Esophagus mucosa (tissue), 1 donor: ENCODE data around the gene CENPP. TPM values are rescaled to one million over a fixed set of nuclear protein-coding genes. Genes with fewer than 3 reads are reported as not detected.
A peak's percentile ranks its signal among the peaks of the same experiment; 100 is the strongest.

ENCODE experiments used
- ATAC-seq: fragments of 200-7000 bp; cut with Tn5 transposase; one replicate; pipeline ENCODE4 v1.9.1; 2020
- total RNA-seq: library from RNA; stranded (reverse); gene quantifications from one replicate; pipeline ENCODE4 v1.2.4, GENCODE V29; 2023
- donor health status: DM: yes; HTN: yes; CAD: no.

CENPP gene
- total RNA-seq, 1 donor from 2014 or later, result 8.2 TPM

- ATAC-seq, result peak; percentile 51
Observed at GRCh38 chr9:92482329-92482728, 156.6 kb downstream of the CENPP start, which contains the start of gene ASPN. Gene ASPN, minus strand, starts transcription at chr9:92482506.

DNA sequence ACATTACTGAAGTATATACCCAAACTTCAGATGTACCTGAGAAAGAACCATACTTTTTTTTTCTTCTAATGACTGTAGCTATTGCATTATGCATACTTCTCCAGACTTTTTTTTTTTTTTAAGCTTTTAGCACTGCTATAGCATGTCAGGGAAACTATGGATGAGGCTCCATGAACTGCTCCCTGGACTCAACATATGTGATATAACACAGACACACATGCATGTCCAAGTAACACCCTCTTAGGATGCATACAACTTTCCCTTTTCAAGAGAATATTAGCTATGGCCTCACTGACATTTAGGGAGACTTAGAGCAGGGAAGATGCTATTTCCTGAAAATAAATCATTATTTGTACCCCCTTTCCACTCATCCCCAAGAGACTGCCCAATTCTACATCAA is 157.1 kb downstream of the CENPP start:
- no peak for ATAC-seq

- ATAC-seq, result no peak
Observed at GRCh38 chr9:92483627-92484545, 158.1 kb downstream of the CENPP start.

DNA sequence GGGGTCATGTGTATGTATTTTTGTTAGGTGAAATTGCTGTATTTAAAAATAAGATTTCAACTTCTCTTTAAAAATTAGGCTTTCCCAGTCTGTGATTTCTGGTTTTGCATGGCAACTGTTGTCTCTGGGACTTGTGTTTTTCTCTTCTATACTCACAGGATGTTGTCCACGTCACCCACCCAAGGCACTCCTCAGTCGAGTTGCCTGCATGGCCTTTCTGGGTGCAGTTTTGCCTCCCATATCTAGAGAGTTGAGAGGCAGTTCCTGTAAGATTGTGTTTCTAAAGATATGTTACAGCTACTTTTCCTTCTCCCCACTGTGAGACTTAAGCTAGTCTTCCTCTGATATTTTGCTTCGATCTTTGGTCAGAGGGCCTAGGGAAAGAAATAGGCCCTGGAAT is 158.8 kb downstream of the CENPP start:
- no peak for ATAC-seq

GRCh38 chr9:92486371-92486770 is 160.6 kb downstream of the CENPP start:
- no peak for ATAC-seq

DNA sequence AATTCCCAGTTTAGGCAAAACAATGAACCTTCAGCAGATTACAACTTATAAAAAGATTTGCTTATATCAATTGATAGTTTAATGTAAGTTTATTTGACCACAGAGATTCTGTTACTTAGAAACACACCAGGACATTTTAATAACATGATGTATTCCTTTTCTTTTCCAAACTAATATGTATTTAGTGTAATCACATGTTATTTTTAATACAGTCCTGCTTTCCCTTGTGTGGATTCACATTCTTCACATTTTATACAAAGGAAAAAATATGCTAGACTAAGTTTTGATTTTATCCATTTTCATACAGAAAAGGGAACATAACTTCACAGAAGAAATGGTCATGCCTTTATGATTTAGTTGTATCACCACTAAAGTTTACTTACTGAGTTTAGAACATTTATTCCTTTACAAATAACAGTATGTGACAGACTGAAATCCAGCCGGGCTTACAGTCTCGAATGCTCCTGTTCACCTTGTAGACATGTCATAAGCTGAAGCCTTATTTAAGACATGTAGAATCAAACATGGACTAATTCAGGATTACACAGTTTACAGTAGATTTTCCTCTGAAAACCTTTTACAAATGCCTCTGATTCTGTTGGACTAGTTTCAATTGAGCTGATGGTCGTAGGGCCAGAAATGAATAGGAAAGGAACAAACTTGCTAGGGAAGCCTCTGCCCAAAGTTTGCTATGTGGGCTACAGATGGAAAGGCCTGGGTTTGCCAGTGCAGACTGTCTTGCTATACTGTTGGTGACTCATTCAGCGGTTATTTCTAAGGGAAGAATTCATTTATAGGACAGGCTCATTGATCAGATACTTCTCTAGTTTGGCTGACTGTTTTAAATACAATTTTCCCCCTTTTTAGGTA is 163.2 kb downstream of the CENPP start:
- no peak for ATAC-seq

DNA sequence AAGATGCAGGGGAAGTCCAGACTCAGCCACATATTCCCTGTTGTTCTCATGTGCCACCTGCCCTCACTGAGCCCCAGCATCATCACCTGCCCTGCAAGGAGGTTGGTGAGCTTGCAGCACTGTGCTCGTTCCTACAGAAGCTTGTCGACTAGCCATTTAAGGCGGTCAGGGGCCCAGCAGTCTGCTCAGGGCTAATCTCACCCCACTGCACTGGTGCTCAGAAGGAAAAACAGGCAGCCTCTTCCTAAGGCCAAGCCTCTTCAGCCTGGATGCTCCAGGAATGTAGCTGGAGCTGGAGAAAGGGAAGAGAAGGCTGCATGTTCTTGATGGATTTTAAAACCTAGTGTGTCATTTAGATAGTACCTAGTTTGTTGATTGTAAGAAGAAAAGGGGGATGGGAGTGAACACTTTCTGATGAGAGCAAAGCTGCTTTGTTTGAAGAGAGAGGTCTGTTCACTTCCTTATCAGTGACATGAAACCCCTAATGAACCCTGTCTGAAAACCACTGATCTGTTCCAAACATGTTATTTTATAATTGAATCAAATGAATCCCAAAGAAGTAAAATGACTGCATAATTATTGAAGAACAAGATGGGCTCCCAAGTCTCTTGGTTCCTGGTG is 167.1 kb downstream of the CENPP start:
- ATAC-seq, result no peak

GRCh38 chr9:92493749-92494387 is 168.1 kb downstream of the CENPP start:
- ATAC-seq, result no peak

DNA sequence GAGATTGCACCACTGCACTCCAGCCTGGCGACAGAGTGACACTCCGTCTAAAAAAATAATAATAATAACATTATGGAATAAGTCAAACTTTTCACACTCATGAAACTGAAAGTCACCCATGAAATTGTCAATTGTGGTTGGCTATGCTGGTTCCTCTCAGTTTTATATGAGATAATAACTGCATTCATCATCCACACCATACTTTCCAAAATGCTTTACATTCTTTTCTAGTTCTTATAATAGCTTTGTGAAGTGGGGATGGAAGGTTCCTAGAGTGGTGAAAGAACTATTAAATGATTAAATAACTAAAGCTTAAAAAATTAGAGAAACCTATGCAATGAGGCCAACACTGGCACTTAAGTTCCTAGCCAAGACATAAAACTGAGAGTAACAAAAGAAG is 169.1 kb downstream of the CENPP start:
- ATAC-seq, result no peak

DNA sequence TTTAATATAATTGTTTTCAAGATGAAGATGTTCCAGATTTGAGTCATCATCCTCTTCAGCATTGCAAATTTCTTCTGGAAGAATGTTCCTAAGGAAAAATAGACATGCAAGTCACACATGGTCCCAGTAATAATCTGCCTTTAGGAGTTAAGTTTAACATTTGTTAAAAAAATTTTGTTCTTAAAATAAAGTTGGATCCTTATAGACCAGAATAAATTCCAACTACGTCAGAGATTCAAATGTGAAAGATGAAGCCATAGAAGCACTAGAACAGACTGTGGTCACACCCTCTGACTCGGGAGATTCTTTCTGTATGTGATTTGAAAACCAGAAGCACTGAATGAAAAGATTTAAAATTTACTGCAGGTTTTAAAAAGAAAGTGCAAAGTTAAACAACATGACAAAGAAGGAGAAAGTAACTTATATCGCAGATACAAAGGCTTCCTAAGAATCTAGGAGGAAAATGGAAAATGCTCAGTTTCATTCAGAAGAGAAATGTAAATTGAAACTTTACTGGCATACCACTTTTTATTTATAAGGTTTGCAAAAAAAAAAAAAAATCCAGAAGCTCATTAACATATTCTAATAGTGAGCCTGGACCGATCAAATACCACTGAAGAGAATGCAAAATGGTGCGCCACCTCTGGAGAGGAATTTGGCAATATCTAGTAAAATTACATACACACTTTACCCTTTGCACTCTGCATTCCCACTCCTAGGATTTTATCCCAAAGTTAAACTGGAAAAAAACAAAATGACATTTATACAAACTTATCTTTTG is 170.8 kb downstream of the CENPP start:
- no peak for ATAC-seq

- ATAC-seq, result no peak
Observed at GRCh38 chr9:92499701-92500100, 173.9 kb downstream of the CENPP start.

DNA sequence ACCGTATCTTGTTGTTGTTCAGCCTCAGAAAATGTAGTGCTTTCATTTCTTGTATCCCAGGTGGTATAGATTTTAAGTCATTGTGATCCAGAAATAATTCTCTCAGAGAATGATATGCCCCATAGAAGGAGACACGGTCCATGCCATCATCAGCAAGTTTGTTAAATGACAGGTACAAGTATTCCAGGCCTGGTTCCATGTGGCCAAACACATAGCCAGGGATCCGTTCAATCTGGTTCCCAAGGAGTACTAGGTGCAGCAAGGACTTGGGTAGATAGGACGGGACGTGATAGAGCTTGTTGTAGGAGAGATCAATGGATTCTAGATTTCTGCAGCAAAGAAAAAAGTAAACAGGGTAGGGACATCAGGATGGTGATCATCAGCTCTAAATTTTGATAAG is 175.0 kb downstream of the CENPP start:
- ATAC-seq, result no peak

- peak; percentile 45 for ATAC-seq
Observed at GRCh38 chr9:92501671-92502393, 176.1 kb downstream of the CENPP start.

DNA sequence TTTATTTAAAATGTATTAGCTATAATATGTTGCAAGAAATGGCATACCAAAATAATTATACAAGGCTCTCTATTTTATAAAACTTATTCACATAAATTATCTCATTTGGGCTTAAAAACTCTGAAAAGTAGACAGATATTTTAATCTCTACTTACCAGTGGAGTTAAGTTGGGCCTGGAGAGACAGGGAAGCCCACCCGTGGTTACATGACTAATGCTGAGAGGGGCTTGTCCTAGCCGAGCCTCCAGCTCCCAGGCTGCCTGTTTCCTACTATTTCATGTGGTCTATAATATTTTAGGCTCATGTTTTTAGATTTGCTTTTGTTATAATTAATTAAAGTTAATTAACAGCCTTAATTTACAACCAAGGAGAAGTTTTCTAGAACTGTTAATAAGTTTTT is 177.4 kb downstream of the CENPP start:
- ATAC-seq, result no peak

DNA sequence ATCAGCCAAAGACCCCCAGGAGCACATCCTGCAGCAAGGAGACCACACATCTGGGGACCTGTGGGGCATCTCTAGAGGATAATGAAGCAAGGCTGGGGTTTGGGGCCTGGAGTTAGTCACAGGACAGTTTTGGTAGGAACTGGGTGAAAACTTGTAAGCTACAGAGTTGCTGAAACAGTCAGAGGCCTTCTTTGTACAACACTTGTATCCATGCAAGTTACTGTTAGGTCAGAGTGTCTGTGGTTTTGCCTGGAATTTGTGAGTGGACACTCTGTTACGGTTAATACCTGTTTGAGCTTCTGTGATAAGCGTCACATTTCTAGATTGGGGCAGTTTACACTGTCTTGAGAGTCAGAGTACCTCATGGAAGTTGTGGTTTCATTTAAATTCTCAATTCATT is 179.1 kb downstream of the CENPP start:
- no peak for ATAC-seq

- peak; percentile 93 for ATAC-seq
Observed at GRCh38 chr9:92506184-92506857, 180.6 kb downstream of the CENPP start.

DNA sequence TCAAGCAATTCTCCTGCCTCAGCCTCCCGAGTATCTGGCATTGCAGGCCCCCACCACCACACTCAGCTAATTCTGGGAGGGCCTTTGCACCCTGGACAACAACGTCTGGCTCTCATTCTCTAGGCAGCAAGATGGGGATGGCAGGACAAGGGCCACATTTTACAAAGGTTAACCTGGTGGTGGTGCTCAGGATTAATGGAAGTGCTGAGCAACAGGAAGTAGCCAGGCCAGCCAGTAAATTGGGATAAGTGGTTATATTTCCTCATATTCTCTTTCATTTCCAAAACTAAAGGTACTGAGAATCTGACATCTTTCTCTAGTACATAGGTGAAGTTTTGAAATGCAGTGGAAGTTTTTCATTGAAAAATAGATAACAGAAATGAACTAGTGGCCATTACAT is 181.3 kb downstream of the CENPP start:
- ATAC-seq, result no peak

- ATAC-seq, result no peak
Observed at GRCh38 chr9:92507496-92507895, 181.7 kb downstream of the CENPP start.

DNA sequence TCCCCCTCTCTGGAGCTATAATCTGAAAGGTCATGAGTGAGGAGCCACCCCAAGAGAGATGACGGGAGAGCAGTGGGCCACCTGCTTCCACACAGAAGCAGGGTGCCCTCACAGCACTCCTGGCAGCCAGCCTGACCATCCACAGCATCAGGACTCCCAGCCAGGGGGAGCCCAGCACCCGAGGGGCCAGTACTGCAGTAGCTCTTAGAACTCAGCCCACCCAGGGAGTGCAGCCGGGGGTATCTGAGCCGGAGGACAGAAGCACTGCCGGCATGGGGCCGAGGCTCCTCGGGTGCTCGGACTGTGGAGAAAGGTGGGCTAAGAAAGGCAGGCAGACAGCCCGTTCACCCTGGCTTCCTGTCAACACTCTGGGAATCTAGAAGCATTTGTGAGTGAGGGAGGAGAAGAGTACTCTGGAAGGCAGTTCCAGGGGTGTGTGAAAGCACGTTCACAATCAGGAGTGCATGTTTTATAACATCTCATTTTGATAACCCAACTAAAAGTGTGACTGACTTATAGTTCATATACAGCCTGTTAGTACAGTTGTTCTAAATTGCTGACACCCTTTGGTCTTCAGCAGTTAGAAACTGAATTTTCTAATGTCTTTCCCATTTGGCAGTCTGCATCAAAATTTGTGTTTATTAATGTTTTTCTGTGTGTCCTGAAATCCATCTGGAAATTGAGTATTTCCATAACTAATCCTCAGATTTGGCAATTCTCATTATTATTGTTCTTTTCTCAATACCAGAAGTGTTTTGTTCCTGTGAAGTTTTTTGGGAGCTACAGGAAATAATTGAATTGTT is 182.5 kb downstream of the CENPP start:
- ATAC-seq, result no peak

- ATAC-seq, result no peak
Observed at GRCh38 chr9:92509050-92509449, 183.3 kb downstream of the CENPP start.
